Measurements from ENCODE around the gene PBX1.

PBX1 gene

GRCh38 chr1:164618202-164618564, 59.2 kb downstream of the PBX1 start:
- no peak for DNase-seq (ENCODE audit: low read depth)

- no peak for DNase-seq (ENCODE audit: low read depth)
Observed at GRCh38 chr1:164619006-164619784, 60.2 kb downstream of the PBX1 start.

GRCh38 chr1:164622068-164622845, 63.3 kb downstream of the PBX1 start:
- no peak for DNase-seq (ENCODE audit: low read depth)

- no peak for DNase-seq (ENCODE audit: low read depth)
Observed at GRCh38 chr1:164623805-164624204, 64.8 kb downstream of the PBX1 start.

GRCh38 chr1:164624400-164624799, 65.4 kb downstream of the PBX1 start:
- DNase-seq (ENCODE audit: low read depth) = no peak

GRCh38 chr1:164625004-164625617, 66.1 kb downstream of the PBX1 start:
- DNase-seq (ENCODE audit: low read depth) = no peak

GRCh38 chr1:164628772-164629171, 69.8 kb downstream of the PBX1 start:
- DNase-seq (ENCODE audit: low read depth) = no peak

- no peak for DNase-seq (ENCODE audit: low read depth)
Observed at GRCh38 chr1:164629971-164630370, 71.0 kb downstream of the PBX1 start.

GRCh38 chr1:164630626-164631396, 71.8 kb downstream of the PBX1 start:
- DNase-seq (ENCODE audit: low read depth) = no peak

GRCh38 chr1:164631751-164632150, 72.8 kb downstream of the PBX1 start:
- no peak for DNase-seq (ENCODE audit: low read depth)

- DNase-seq (ENCODE audit: low read depth) = no peak
Observed at GRCh38 chr1:164633997-164634396, 75.0 kb downstream of the PBX1 start.

GRCh38 chr1:164635059-164635802, 76.2 kb downstream of the PBX1 start:
- no peak for DNase-seq (ENCODE audit: low read depth)

- no peak for DNase-seq (ENCODE audit: low read depth)
Observed at GRCh38 chr1:164635803-164636731, 77.1 kb downstream of the PBX1 start.

- no peak for DNase-seq (ENCODE audit: low read depth)
Observed at GRCh38 chr1:164636757-164637156, 77.8 kb downstream of the PBX1 start.

- peak; percentile 72 for DNase-seq (ENCODE audit: low read depth)
Observed at GRCh38 chr1:164637461-164638375, 78.7 kb downstream of the PBX1 start.

- DNase-seq (ENCODE audit: low read depth) = no peak
Observed at GRCh38 chr1:164638492-164639202, 79.7 kb downstream of the PBX1 start.

GRCh38 chr1:164640686-164641352, 81.8 kb downstream of the PBX1 start:
- no peak for DNase-seq (ENCODE audit: low read depth)

GRCh38 chr1:164641353-164641730, 82.4 kb downstream of the PBX1 start:
- no peak for DNase-seq (ENCODE audit: low read depth)
